GM21528 (cell line): Measurements from ENCODE around the gene BACH2.

Experiments used
- ATAC-seq: cut with Tn5 transposase; IDR thresholded peaks from one replicate; pipeline ENCODE4 v1.9.1; 2021; ENCODE audit warnings: mild to moderate bottlenecking, moderate library complexity; ENCODE audit not compliant: unreplicated experiment, low FRiP score

The BACH2 gene

GRCh38 chr6:90190131-90190530, 106.5 kb downstream of the BACH2 start:
- no peak for ATAC-seq

GRCh38 chr6:90187437-90188121, 109.1 kb downstream of the BACH2 start:
- ATAC-seq, result no peak

GRCh38 chr6:90186637-90187371, 109.8 kb downstream of the BACH2 start:
- no peak for ATAC-seq

- no peak for ATAC-seq
These were observed 110.6 kb downstream of the BACH2 start for GRCh38 chr6:90186026-90186425.

GRCh38 chr6:90184334-90185298, 112.0 kb downstream of the BACH2 start:
- no peak for ATAC-seq

- no peak for ATAC-seq
These were observed 112.9 kb downstream of the BACH2 start for GRCh38 chr6:90183587-90184333.

GRCh38 chr6:90180526-90180925, 116.1 kb downstream of the BACH2 start:
- no peak for ATAC-seq

- no peak for ATAC-seq
These were observed 117.2 kb downstream of the BACH2 start for GRCh38 chr6:90179190-90180169.

GRCh38 chr6:90178384-90178855, 118.2 kb downstream of the BACH2 start:
- no peak for ATAC-seq

GRCh38 chr6:90177544-90178383, 118.9 kb downstream of the BACH2 start:
- ATAC-seq, result no peak

GRCh38 chr6:90175627-90176538, 120.8 kb downstream of the BACH2 start:
- ATAC-seq, result peak; percentile 72

- ATAC-seq, result no peak
These were observed 123.2 kb downstream of the BACH2 start for GRCh38 chr6:90173262-90173925.

GRCh38 chr6:90170601-90171000, 126.0 kb downstream of the BACH2 start:
- ATAC-seq, result no peak

- no peak for ATAC-seq
These were observed 127.3 kb downstream of the BACH2 start for GRCh38 chr6:90169374-90169773.

GRCh38 chr6:90168693-90169131, 127.9 kb downstream of the BACH2 start:
- no peak for ATAC-seq
